Keratinocyte (primary cell): ENCODE results near the gene RGS8. TPM values are rescaled to one million over a fixed set of nuclear protein-coding genes. Genes with fewer than 3 reads are reported as not detected.

ENCODE experiments used
- DNase-seq: peaks from one replicate; pipeline ENCODE4 v3.0.0-alpha.2; 2011; ENCODE audit warnings: low read depth, missing footprints, low spot score
- FAIRE-seq: peaks from 2 replicates; lab custom pipeline; 2011; peaks lifted over from hg19 to GRCh38; lab: Jason Lieb, UNC
- H2AFZ ChIP-seq: 2 replicates; pipeline ENCODE4 v1.6.0; 2012; ENCODE audit warnings: low read length, control low read depth, inconsistent platforms; ENCODE audit not compliant: control insufficient read depth
- H3K27ac ChIP-seq: 2 replicates; pipeline ENCODE4 v1.5.1; 2011; ENCODE audit warnings: low read length; ENCODE audit not compliant: control insufficient read depth, insufficient read depth
- H3K27me3 ChIP-seq: 3 replicates; pipeline ENCODE4 v1.6.0; 2011; ENCODE audit warnings: low read length; ENCODE audit not compliant: control insufficient read depth, insufficient read depth; ENCODE audit errors: extremely low read depth
- H3K36me3 ChIP-seq, 2 experiments: 2 replicates in 1 of 2; 3 replicates in 1 of 2; pipeline ENCODE4 v1.5.1; 2011; ENCODE audit warnings: low read length in 2 of 2, mild to moderate bottlenecking in 1 of 2; ENCODE audit not compliant: control insufficient read depth in 2 of 2, insufficient read depth in 2 of 2; ENCODE audit errors: extremely low read depth in 1 of 2
- H3K4me1 ChIP-seq: 3 replicates; pipeline ENCODE4 v1.5.1; 2011; ENCODE audit warnings: low read length; ENCODE audit not compliant: control insufficient read depth, insufficient read depth; ENCODE audit errors: extremely low read depth
- H3K4me2 ChIP-seq: 3 replicates; pipeline ENCODE4 v1.6.0; 2011; ENCODE audit warnings: low read depth, low read length; ENCODE audit not compliant: control insufficient read depth, insufficient read depth; ENCODE audit errors: extremely low read depth
- H3K4me3 ChIP-seq, 3 experiments: fragments of 200-600 bp in 1 of 3; sonication (generic) in 1 of 3; 2 replicates in 2 of 3; 3 replicates in 1 of 3; pipeline ENCODE4 v1.5.1; 2011 to 2016; ENCODE audit warnings: low read length in 3 of 3, mild to moderate bottlenecking in 3 of 3, control low read depth in 2 of 3, inconsistent platforms in 1 of 3, low read depth in 1 of 3, mixed read lengths in 1 of 3, mixed run types in 1 of 3, moderate library complexity in 1 of 3; ENCODE audit not compliant: control insufficient read depth in 2 of 3, insufficient read depth in 2 of 3; ENCODE audit errors: extremely low read depth in 1 of 3
- H3K79me2 ChIP-seq: 2 replicates; pipeline ENCODE4 v1.6.0; 2012; ENCODE audit warnings: low read length; ENCODE audit not compliant: control insufficient read depth, insufficient read depth
- H3K9ac ChIP-seq: 3 replicates; pipeline ENCODE4 v1.6.0; 2011; ENCODE audit warnings: low read length; ENCODE audit not compliant: control insufficient read depth, insufficient read depth; ENCODE audit errors: extremely low read depth
- H3K9me1 ChIP-seq: 3 replicates; pipeline ENCODE4 v1.6.0; 2011; ENCODE audit warnings: low read length; ENCODE audit not compliant: control insufficient read depth, insufficient read depth; ENCODE audit errors: extremely low read depth
- H3K9me3 ChIP-seq: 2 replicates; pipeline ENCODE4 v1.5.1; 2012; ENCODE audit warnings: low read depth, low read length; ENCODE audit not compliant: control insufficient read depth
- H4K20me1 ChIP-seq: 3 replicates; pipeline ENCODE4 v1.6.0; 2011; ENCODE audit warnings: low read length; ENCODE audit not compliant: control insufficient read depth, insufficient read depth; ENCODE audit errors: extremely low read depth
- EZH2 ChIP-seq: IDR thresholded peaks from one replicate; pipeline ENCODE4 v1.6.1; 2012; ENCODE audit warnings: inconsistent platforms, mild to moderate bottlenecking, low read length, moderate library complexity
- dilution Hi-C: fragments of 300-500 bp; cut with MboI; formaldehyde crosslinking; loops from one replicate; pipeline ENCODE4 v1.7.0; 2020; ENCODE audit warnings: low sequenced_read_pairs; ENCODE audit not compliant: extremely low pct_ligation_motif_present
- polyA plus RNA-seq, 5 experiments: library from polyadenylated mRNA; depleted of rRNA in 3 of 5; stranded (reverse) in 3 of 5; stranded (forward) in 1 of 5; unstranded in 1 of 5; fragments of >200 nt; gene quantifications; 1 replicate in 1 of 5; 2 replicates in 3 of 5; 3 replicates in 1 of 5; pipeline versions ENCODE4 v1.2.1 to v1.2.3, GENCODE V29; 2011 to 2012; ENCODE audit warnings: missing spikeins in 2 of 5, low read depth in 1 of 5, low replicate concordance in 1 of 5
- TF ChIP-seq, protein P1 (sequence below), 3 experiments: IDR thresholded peaks in 1 of 3; conservative IDR thresholded peaks in 1 of 3; optimal IDR thresholded peaks in 1 of 3; 2 replicates in 2 of 3; 3 replicates in 1 of 3; pipeline versions ENCODE3 to v1.5.1; 2011; ENCODE audit warnings: low read length in 3 of 3, mild to moderate bottlenecking in 3 of 3, moderate library complexity in 2 of 3, control low read depth in 1 of 3, inconsistent platforms in 1 of 3; ENCODE audit not compliant: insufficient read depth in 2 of 3; ENCODE audit errors: extremely low read depth in 1 of 3

Gene RGS8
- polyA plus RNA-seq, 1 donor (not counting 4 experiments of a cell fraction or from before 2014, with no cell fraction given): not detected

DNA sequence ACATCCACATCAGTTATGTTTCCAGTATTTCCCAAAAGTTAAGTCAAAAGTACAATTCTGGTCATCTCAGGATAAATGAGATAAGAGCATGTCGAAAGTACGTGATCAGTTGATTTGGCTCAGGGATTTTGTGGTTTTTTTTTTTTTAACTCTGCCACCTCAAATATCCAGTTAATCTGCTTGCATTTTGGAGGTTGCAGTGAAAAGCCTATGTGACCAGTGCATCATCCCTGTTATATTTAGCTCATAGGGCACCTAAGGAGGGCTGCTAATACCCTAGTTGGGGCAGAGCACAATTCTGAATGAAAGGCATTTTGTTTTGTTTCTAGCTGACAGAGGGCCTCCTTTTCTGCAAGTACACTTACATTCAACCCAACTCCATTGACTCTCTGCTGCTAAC lies 48.5 kb downstream of the RGS8 start:
- H3K36me3 ChIP-seq: no peaks in the 10 kb centered on the region
- H3K4me2 ChIP-seq: no peak overlapping the region
- H3K79me2 ChIP-seq: no peaks in the 10 kb centered on the region
- dilution Hi-C loops: no loop called here
- FAIRE-seq (no peak), DNase-seq (no peak)
- no peaks in the 10 kb centered on the region for H3K9me3 ChIP-seq
- no peaks in the 10 kb centered on the region for H3K9me1 ChIP-seq
- H4K20me1 ChIP-seq: no peaks in the 10 kb centered on the region
- no peaks in the 10 kb centered on the region for H3K4me1 ChIP-seq
- H3K4me3 ChIP-seq: no peak overlapping the region
- no peak overlapping the region for H3K9ac ChIP-seq
- H3K27ac ChIP-seq: no peak overlapping the region
- TF ChIP-seq, protein P1, sequence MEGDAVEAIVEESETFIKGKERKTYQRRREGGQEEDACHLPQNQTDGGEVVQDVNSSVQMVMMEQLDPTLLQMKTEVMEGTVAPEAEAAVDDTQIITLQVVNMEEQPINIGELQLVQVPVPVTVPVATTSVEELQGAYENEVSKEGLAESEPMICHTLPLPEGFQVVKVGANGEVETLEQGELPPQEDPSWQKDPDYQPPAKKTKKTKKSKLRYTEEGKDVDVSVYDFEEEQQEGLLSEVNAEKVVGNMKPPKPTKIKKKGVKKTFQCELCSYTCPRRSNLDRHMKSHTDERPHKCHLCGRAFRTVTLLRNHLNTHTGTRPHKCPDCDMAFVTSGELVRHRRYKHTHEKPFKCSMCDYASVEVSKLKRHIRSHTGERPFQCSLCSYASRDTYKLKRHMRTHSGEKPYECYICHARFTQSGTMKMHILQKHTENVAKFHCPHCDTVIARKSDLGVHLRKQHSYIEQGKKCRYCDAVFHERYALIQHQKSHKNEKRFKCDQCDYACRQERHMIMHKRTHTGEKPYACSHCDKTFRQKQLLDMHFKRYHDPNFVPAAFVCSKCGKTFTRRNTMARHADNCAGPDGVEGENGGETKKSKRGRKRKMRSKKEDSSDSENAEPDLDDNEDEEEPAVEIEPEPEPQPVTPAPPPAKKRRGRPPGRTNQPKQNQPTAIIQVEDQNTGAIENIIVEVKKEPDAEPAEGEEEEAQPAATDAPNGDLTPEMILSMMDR (optimal IDR thresholded peaks at IDR 0.05 in 1 of 3, IDR thresholded peaks at IDR 0.05 in 1 of 3, conservative IDR thresholded peaks at IDR 0.05 in 1 of 3; ENCODE audit: extremely low read depth in 1 of 3, insufficient read depth in 2 of 3, low read length in 3 of 3): no peak
- no peak for TF ChIP-seq EZH2
- H3K27me3 ChIP-seq: no peaks in the 10 kb centered on the region
- no peak overlapping the region for H2AFZ ChIP-seq

Other genes with a start within 250 kb of the RGS8 start
- not detected in 3 replicates for gene RGSL1, start 234.4 kb downstream of the RGS8 start, polyA plus RNA-seq
- 3.6 to 4.7 TPM (median 3.9 TPM) in 3 replicates for gene RNASEL, start 95.3 kb downstream of the RGS8 start, polyA plus RNA-seq
- 0.18 to 0.34 TPM (median 0.19 TPM) in 3 replicates for gene RGS16, start 80.2 kb downstream of the RGS8 start, polyA plus RNA-seq
- 4.9 to 9.0 TPM (median 7.3 TPM) in 3 replicates for gene NPL, start 105.2 kb upstream of the RGS8 start, polyA plus RNA-seq
- 131 to 199 TPM (median 154 TPM) in 3 replicates for gene DHX9, start 154.8 kb upstream of the RGS8 start, polyA plus RNA-seq